GM12878 (cell line): Measurements from ENCODE around the gene POU2AF1.

ENCODE experiments used
- GATAD2B ChIP-seq: fragments of 450-650 bp; conservative IDR thresholded peaks from 2 replicates; pipeline ENCODE4 v1.6.1; 2017; ENCODE audit warnings: low read depth, mild to moderate bottlenecking, moderate library complexity
- POLR2AphosphoS2 ChIP-seq: IDR thresholded peaks from 2 replicates; pipeline ENCODE4 v1.6.1; 2011; ENCODE audit warnings: low read depth, mild to moderate bottlenecking, low read length, improper control_type of control experiment, moderate library complexity
- RFX5 ChIP-seq: IDR thresholded peaks from 2 replicates; pipeline ENCODE4 v1.6.1; 2011; ENCODE audit warnings: low read depth, low read length, improper control_type of control experiment
- SMC3 ChIP-seq: IDR thresholded peaks from 2 replicates; pipeline ENCODE4 v1.6.1; 2011; ENCODE audit warnings: low read length, improper control_type of control experiment, borderline replicate concordance
- TF ChIP-seq, protein P1 (sequence below): IDR thresholded peaks from 2 replicates; pipeline ENCODE4 v1.6.1; 2011; ENCODE audit warnings: borderline replicate concordance, low read depth, mild to moderate bottlenecking, moderate library complexity, mixed read lengths, low read length; ENCODE audit not compliant: insufficient read depth; ENCODE audit errors: extremely low read length
- TF ChIP-seq, protein P2 (sequence below), 3 experiments: IDR thresholded peaks in 2 of 3; conservative IDR thresholded peaks in 1 of 3; 2 replicates each; pipeline ENCODE4 v1.5.1; 2011; ENCODE audit warnings: low read depth in 3 of 3, low read length in 3 of 3, mild to moderate bottlenecking in 3 of 3, control low read depth in 2 of 3, moderate library complexity in 2 of 3, inconsistent platforms in 1 of 3, mixed read lengths in 1 of 3; ENCODE audit not compliant: control insufficient read depth in 2 of 3, insufficient read depth in 1 of 3; ENCODE audit errors: extremely low read depth in 1 of 3
- TF ChIP-seq, protein P3 (sequence below): IDR thresholded peaks from 2 replicates; pipeline ENCODE4 v1.6.1; 2011; ENCODE audit warnings: low read depth, mild to moderate bottlenecking, low read length, moderate library complexity, borderline replicate concordance; ENCODE audit errors: extremely low read depth

DNA sequence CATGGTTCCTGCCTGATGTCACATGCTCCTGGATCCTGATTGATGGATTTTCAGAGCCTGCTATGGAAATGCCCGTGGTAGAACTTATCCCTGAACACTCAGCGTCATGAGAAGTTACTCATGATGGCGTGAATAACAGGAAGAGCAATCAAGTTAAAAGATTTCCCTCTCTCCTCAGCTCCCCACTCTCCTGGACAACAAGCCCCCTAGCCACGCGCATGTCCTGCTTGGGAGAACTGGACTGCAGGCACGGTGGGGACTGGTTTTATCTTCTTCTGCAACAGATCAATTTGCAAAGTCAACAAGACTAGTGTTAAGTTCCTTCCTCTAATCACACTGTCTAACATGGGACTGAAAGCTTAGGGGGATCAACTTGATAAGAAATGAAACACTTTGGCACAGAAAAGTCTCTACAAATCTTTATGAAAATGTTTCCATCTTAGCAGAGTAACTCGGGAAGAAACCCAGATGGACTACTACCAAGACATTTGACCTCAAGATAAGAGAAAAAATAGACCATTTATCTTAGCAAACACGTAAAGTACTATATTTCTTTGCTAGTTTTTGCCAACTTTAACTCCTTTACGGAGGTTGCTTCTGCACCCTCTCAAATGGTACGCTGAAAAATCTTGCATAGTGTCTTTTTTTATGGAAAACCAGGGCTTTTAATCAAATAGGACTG lies 27.6 kb downstream of the POU2AF1 start:
- TF ChIP-seq, protein P1, sequence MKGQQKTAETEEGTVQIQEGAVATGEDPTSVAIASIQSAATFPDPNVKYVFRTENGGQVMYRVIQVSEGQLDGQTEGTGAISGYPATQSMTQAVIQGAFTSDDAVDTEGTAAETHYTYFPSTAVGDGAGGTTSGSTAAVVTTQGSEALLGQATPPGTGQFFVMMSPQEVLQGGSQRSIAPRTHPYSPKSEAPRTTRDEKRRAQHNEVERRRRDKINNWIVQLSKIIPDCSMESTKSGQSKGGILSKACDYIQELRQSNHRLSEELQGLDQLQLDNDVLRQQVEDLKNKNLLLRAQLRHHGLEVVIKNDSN: no peak
- TF ChIP-seq, protein P2, sequence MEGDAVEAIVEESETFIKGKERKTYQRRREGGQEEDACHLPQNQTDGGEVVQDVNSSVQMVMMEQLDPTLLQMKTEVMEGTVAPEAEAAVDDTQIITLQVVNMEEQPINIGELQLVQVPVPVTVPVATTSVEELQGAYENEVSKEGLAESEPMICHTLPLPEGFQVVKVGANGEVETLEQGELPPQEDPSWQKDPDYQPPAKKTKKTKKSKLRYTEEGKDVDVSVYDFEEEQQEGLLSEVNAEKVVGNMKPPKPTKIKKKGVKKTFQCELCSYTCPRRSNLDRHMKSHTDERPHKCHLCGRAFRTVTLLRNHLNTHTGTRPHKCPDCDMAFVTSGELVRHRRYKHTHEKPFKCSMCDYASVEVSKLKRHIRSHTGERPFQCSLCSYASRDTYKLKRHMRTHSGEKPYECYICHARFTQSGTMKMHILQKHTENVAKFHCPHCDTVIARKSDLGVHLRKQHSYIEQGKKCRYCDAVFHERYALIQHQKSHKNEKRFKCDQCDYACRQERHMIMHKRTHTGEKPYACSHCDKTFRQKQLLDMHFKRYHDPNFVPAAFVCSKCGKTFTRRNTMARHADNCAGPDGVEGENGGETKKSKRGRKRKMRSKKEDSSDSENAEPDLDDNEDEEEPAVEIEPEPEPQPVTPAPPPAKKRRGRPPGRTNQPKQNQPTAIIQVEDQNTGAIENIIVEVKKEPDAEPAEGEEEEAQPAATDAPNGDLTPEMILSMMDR (IDR thresholded peaks at IDR 0.05 in 2 of 3, conservative IDR thresholded peaks at IDR 0.05 in 1 of 3; ENCODE audit: control insufficient read depth in 2 of 3, extremely low read depth in 1 of 3, insufficient read depth in 1 of 3, low read depth in 3 of 3, low read length in 3 of 3): no peak
- TF ChIP-seq SMC3 (no peak), GATAD2B (no peak), RFX5 (no peak), POLR2AphosphoS2 (no peak)
- TF ChIP-seq, protein P3, sequence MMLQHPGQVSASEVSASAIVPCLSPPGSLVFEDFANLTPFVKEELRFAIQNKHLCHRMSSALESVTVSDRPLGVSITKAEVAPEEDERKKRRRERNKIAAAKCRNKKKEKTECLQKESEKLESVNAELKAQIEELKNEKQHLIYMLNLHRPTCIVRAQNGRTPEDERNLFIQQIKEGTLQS: no peak
